DOHH2 (cell line): Measurements from ENCODE around the gene IER5L.

Experiments used
- H3F3A ChIP-seq: fragments of 200-600 bp; sonication (generic), shearing (Covaris generic); 2 replicates; pipeline ENCODE4 v1.6.0; 2016; ENCODE audit warnings: antibody characterized with exemption, mild to moderate bottlenecking; ENCODE audit not compliant: control insufficient read depth, insufficient read depth
- H3K27ac ChIP-seq: fragments of 200-600 bp; sonication (generic); 2 replicates; pipeline ENCODE4 v1.5.1; 2014; ENCODE audit warnings: low read depth, mild to moderate bottlenecking, low read length, moderate library complexity
- H3K27me3 ChIP-seq: fragments of 200-600 bp; sonication (generic); 2 replicates; pipeline ENCODE4 v1.6.1; 2014; ENCODE audit warnings: mild to moderate bottlenecking, low read length, mixed read lengths; ENCODE audit not compliant: control insufficient read depth
- H3K36me3 ChIP-seq: fragments of 200-600 bp; sonication (generic); 2 replicates; pipeline ENCODE4 v1.6.1; 2014; ENCODE audit warnings: mild to moderate bottlenecking, low read length, moderate library complexity, mixed read lengths; ENCODE audit not compliant: control insufficient read depth
- H3K4me1 ChIP-seq: fragments of 200-600 bp; sonication (generic); 2 replicates; pipeline ENCODE4 v1.6.1; 2014; ENCODE audit warnings: mild to moderate bottlenecking, low read length, mixed read lengths; ENCODE audit not compliant: control insufficient read depth
- H3K4me2 ChIP-seq: fragments of 200-600 bp; sonication (generic); 2 replicates; pipeline ENCODE4 v1.6.0; 2014; ENCODE audit warnings: mild to moderate bottlenecking, low read length, moderate library complexity
- H3K4me3 ChIP-seq: fragments of 200-600 bp; sonication (generic); 2 replicates; pipeline ENCODE4 v1.5.1; 2014; ENCODE audit warnings: mild to moderate bottlenecking, low read length, mixed read lengths
- H3K79me2 ChIP-seq: fragments of 200-600 bp; sonication (generic); 2 replicates; pipeline ENCODE4 v1.6.1; 2014; ENCODE audit warnings: mild to moderate bottlenecking, low read length, mixed read lengths; ENCODE audit not compliant: control insufficient read depth
- H3K9me2 ChIP-seq: fragments of 200-600 bp; sonication (generic); replicated peaks from 2 replicates; pipeline ENCODE4 v1.6.1; 2014; ENCODE audit warnings: mild to moderate bottlenecking, low read length, mixed read lengths; ENCODE audit not compliant: control insufficient read depth
- H3K9me3 ChIP-seq: fragments of 200-600 bp; sonication (generic); 2 replicates; pipeline ENCODE4 v1.6.1; 2014; ENCODE audit warnings: antibody characterized with exemption, low read length, mixed read lengths; ENCODE audit not compliant: control insufficient read depth, insufficient read depth
- H4K20me1 ChIP-seq: fragments of 200-600 bp; sonication (generic); 2 replicates; pipeline ENCODE4 v1.6.0; 2014; ENCODE audit warnings: low read depth, mild to moderate bottlenecking, antibody characterized with exemption, low read length, moderate library complexity; ENCODE audit not compliant: control insufficient read depth, insufficient read depth
- EZH2phosphoT487 ChIP-seq: fragments of 200-600 bp; sonication (generic); IDR thresholded peaks from 2 replicates; pipeline ENCODE4 v1.6.1; 2017; ENCODE audit warnings: borderline replicate concordance, mild to moderate bottlenecking, antibody characterized with exemption, low read length, moderate library complexity, mixed read lengths
- TF ChIP-seq, protein P1 (sequence below): fragments of 200-600 bp; sonication (generic); IDR thresholded peaks from one replicate; pipeline ENCODE4 v1.5.1; 2014; ENCODE audit warnings: antibody characterized with exemption, mild to moderate bottlenecking, low read depth, low read length; ENCODE audit not compliant: poor library complexity, severe bottlenecking

IER5L gene

DNA sequence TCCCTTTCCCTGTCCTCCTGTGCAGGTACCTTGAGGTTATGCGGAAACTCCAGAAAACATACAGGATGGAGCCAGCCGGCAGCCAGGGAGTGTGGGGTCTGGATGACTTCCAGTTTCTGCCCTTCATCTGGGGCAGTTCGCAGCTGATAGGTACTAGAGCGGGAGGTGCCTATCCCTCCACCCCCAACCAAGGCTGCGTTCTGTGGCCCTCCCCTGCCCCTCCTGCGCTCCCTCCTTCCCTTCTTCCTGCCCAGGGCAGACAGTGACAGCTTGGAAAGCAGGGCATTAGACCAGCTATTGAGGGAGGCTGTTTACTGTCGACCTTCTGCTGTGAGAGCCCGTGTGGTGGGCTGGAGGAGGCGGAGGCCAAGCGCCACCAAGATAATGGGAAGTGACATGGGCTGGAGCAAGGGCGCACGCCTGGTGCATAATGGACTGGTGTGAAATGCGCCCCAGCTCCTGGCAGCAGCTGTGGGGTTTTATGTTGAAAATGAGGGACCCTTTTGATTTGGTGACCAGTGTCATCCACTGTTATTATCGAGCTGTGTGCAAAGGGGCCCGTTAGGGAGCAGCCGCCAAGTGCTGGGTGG lies 41.5 kb downstream of the IER5L start:
- Histone ChIP-seq H3F3A (peaks cover 14% of the 10 kb centered on the region), H3K4me2 (no peak overlapping the region), H3K27me3 (no peaks in the 10 kb centered on the region), H3K36me3 (peaks cover 48% of the 10 kb centered on the region), H3K9me3 (no peaks in the 10 kb centered on the region), H3K4me1 (peaks cover 28% of the 10 kb centered on the region), H3K79me2 (peaks cover 8% of the 10 kb centered on the region), H3K4me3 (no peak overlapping the region), H3K27ac (no peak overlapping the region), H4K20me1 (no peaks in the 10 kb centered on the region), H3K9me2 (no peaks in the 10 kb centered on the region)
- TF ChIP-seq, protein P1, sequence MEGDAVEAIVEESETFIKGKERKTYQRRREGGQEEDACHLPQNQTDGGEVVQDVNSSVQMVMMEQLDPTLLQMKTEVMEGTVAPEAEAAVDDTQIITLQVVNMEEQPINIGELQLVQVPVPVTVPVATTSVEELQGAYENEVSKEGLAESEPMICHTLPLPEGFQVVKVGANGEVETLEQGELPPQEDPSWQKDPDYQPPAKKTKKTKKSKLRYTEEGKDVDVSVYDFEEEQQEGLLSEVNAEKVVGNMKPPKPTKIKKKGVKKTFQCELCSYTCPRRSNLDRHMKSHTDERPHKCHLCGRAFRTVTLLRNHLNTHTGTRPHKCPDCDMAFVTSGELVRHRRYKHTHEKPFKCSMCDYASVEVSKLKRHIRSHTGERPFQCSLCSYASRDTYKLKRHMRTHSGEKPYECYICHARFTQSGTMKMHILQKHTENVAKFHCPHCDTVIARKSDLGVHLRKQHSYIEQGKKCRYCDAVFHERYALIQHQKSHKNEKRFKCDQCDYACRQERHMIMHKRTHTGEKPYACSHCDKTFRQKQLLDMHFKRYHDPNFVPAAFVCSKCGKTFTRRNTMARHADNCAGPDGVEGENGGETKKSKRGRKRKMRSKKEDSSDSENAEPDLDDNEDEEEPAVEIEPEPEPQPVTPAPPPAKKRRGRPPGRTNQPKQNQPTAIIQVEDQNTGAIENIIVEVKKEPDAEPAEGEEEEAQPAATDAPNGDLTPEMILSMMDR = no peak
- no peak for TF ChIP-seq EZH2phosphoT487

DNA sequence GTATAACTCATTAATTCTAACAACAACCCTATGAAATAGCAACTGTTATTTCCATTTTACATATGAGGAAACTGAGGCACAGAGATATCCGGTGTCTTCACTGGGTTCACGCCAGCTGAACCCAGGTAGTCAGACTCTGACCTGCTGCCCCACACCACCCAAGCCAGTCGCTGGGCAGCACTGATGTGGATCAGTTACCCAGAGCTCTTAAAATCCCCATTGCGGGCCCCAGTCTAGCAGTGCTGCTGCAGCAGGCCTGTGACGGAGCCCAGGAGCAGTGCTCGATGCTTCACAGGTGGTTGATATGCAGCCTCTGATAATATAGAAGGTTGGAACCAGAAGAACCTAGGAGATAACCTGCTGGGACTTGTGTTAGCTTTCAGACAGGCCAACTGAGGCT lies 42.6 kb downstream of the IER5L start:
- no peak for TF ChIP-seq EZH2phosphoT487
- TF ChIP-seq, protein P1 = no peak
- H3K27ac ChIP-seq = no peak overlapping the region
- peaks cover 9% of the 10 kb centered on the region for H3F3A ChIP-seq
- no peaks in the 10 kb centered on the region for H3K79me2 ChIP-seq
- H3K9me3 ChIP-seq = no peaks in the 10 kb centered on the region
- H3K36me3 ChIP-seq = peaks cover 50% of the 10 kb centered on the region
- H3K4me3 ChIP-seq = no peak overlapping the region
- H3K9me2 ChIP-seq = no peaks in the 10 kb centered on the region
- H3K4me2 ChIP-seq = no peak overlapping the region
- peaks cover 17% of the 10 kb centered on the region for H3K4me1 ChIP-seq
- no peaks in the 10 kb centered on the region for H4K20me1 ChIP-seq
- H3K27me3 ChIP-seq = no peaks in the 10 kb centered on the region

DNA sequence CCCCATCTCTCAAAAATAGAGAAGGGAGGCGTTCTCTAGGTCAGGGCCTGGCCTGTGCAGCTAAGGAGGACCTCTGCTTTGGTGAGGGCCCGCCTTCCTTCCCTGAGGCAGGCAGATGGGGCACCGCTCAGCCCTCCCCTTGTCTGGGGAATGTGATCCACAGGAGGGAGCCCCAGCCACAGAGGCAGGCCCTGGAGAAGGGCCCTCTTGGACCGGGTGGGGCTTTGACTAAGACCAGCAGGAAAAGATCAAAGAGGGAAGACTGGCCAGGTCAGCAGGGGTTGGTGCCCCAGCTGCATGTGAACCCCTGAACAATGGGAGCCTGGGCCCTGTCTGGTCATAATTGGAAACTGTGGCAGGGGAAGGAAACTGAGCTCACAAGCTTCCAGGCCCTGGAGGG lies 45.0 kb downstream of the IER5L start:
- peaks cover 49% of the 10 kb centered on the region for H3K36me3 ChIP-seq
- no peak overlapping the region for H3K4me3 ChIP-seq
- TF ChIP-seq, protein P1 = no peak
- no peak for TF ChIP-seq EZH2phosphoT487
- no peak overlapping the region for H3K4me2 ChIP-seq
- no peaks in the 10 kb centered on the region for H3K9me2 ChIP-seq
- no peaks in the 10 kb centered on the region for H4K20me1 ChIP-seq
- no peak overlapping the region for H3K27ac ChIP-seq
- H3K27me3 ChIP-seq = no peaks in the 10 kb centered on the region
- H3K4me1 ChIP-seq = peaks cover 3% of the 10 kb centered on the region
- H3K9me3 ChIP-seq = no peaks in the 10 kb centered on the region
- H3F3A ChIP-seq = no peaks in the 10 kb centered on the region
- no peaks in the 10 kb centered on the region for H3K79me2 ChIP-seq
